ENCODE results near the gene TNFAIP2.

The TNFAIP2 gene

GRCh38 chr14:103094406-103095209, 28.7 kb upstream of the TNFAIP2 start, which contains the start of gene EXOC3L4:
Gene EXOC3L4, plus strand, starts transcription at chr14:103094725. Its CDS starts 5,495 bp downstream, at chr14:103100220.
- DNase-seq: no peak

DNA sequence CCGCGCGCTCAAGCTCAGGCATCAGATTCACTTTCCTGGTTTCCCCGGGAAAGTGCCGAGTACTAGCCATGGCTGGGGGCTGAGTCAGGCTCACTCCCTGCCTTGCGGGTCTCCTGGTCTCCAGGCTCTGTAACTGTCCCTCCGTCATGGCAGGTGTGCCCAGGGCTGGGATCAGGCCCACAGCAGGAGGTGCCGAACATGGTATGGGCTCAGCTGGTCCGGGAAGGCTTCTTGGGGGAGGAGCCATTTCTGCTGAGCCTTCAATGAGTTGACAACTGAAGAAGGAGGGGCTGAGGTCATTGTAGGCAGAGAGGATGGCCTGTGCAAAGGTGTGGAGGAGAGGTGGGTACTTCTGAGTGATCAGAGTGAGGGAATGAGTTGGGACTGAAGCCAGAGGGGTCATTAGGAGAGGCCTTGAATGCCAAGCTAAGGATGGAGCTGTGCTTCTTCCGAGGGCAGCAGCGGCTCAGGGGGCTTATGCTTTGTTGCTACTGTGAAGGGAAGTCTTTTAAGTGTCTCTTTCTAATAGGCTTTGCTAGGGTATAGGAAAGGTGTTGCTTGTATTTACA, 28.0 kb upstream of the TNFAIP2 start:
- no peak for DNase-seq

DNA sequence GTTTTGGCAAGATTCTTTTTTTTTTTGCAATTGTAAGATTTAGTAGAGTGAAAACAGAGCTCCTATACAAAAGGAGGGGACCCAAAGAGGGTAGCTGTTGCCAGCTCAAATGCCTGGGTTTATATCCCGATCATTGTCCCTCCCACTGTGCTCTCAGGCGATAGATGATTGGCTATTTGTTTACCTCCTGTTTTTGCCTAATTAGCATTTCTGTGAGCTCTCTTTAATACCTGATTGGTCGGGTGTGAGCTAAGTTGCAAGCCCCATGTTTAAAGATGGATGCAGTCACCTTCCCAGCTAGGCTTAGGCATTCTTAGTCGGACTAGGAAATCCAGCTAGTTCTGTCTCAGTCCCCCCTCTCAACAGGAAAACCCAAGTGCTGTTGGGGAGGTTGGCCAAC, 26.9 kb upstream of the TNFAIP2 start:
- DNase-seq: no peak

DNA sequence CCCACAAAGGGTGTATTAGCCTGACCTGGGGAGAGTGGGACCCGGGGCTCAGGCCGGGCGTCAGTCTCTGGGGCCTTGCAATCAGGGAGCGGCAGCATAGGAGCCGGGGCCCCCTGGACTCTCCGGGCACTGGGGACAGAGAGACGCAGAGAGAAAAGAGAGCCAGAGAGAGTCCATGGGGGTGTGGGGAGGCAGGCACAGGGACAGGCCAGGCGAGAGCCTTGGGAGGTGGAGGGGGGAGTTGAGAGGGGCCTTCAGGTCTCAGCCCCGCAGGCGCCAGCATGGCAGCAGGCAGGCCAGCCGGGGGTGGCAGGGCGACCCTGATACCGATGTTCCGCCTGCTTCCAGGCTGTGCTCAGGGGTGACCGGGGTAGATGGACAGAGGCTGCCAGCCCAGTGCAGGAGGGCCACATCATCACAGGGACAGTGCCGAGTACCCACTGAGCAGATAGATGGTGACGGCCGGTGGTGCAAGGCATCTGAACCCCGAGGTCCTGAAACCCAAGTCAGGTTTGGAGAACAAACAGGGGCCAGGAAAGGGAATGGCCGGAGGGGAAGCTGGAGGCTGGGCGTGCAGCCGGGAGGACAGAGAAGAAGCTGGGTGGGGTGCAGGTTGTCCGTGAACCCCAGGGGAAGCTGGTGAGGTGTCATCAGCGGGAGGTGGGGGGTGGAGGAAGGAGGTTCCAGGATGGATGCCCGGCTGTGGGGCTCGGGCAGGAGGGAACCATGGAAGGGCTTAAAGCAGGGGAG, 25.8 kb upstream of the TNFAIP2 start:
- DNase-seq: no peak

DNA sequence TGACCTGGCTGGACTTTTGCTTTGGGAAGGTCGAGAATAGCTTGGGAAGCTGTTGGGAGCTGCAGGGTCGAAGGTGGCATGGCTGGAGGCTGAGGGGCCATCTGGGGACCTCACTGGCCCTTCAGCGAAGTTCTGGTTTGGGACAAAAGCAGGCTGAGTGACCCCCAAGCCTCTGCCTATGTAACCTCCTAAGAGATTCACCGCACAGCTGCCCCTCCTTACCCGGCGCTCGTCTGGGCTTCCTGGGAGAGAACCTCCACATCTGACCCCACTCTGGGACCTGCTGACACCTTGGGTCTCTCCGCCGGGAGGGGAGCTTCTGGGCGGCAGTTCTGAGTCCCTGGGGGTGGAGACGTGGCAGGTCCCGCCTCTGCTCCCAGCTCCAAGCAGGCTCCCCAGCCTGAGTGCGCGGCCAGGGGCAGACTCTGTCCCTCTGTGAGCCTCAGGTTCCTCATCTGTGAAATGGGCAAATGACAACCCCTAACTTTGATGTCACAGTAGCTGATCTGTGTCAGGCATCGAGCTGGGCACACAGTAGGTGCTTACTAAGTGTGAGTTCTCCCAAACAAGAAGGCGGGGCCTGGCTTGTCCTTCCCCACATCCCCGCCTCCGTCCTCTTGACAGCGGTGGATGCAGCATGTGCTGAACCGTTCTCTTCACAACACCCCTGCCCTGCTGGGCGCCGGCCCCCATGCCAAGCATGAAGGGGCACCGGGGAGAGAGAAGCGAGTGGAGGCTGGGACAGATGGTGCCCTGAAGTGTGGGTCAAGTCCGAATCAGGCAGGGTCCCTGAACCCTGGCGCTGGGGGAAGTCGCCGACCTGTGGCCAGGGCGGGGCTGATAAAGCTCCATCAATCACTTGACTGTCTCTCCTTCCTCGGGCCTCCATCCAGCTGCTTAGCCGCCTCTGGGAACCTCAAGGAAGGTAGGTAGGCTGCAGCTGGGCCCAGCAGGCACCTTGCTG, 25.0 kb upstream of the TNFAIP2 start:
- DNase-seq: no peak

DNA sequence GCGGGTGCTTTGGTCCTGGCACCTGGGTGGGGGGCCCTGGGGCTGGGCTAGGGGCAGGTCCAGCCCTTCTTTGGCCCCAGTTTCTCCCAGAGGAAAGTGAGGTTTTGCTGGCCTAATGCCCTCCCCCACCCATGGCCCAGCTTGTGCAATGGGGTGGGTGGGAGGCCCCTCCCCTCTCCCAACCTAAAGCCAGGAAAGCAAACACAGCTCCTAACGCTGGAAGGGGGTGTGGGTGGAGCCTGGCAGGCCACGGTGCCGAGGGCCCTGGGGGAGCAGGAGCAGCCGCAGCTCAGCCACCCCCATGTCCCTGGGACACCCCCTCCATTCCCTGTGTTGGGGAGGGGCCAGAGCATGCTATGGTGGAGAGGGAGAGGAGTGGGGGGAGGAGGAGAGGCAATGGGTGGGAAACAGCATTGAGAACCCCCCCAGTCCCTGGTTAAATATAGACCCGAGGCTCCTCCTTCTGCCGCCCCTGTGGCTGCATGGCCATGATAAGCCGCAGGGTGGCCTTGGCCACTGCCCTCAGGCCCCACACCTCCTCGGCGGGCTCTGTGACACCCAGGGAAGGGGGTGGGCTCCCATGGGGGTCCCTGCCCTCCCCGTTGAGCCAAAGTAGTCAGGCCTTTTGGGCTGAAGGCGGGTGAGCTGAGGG, 24.1 kb upstream of the TNFAIP2 start:
- DNase-seq: no peak

GRCh38 chr14:103099733-103100280, 23.5 kb upstream of the TNFAIP2 start:
- no peak for DNase-seq

DNA sequence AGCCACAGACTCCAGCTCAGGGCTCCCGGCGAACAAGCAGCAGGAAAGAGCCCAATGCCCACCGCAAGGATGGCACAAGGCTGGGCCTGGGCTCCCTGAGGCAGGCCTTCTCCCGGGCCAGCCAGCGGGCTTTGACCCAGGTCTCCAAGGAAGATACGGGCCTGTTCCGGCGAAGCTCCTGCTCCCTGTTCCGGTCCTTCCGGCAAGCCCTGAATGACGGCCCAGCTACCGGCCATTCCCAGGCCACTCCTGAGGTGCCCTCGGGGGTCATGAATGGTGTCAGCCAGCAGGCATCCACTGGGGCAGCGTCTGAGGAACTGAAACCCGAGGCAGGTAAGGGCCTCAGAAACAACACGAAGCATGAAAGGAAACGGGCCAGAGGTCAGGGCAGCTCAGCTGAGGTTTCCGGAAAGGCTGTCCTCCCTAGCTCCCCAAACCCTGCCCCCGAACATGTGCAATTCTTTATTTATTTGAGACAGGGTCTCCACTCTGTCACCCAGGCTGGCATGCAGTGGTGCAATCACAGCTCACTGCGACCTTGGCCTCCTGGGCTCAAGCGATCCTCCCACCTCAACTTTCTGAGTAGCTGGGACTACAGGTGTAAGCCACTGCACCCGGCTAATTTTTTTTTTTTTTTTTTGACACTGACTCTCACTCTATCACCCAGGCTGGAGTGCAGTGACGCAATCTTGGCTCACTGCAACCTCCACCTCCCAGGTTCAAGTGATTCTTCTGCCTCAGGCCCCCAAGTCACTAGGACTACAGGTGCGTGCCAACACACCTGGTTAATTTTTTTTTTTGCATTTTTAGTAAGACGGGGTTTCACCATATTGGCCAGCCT, 22.8 kb upstream of the TNFAIP2 start:
- DNase-seq: no peak

- DNase-seq: no peak
Observed at GRCh38 chr14:103101257-103101962, 21.9 kb upstream of the TNFAIP2 start.

- DNase-seq: no peak
Observed at GRCh38 chr14:103101963-103102688, 21.1 kb upstream of the TNFAIP2 start.

- DNase-seq: no peak
Observed at GRCh38 chr14:103102689-103103260, 20.5 kb upstream of the TNFAIP2 start.

- no peak for DNase-seq
Observed at GRCh38 chr14:103103461-103104388, 19.5 kb upstream of the TNFAIP2 start.

GRCh38 chr14:103104389-103104653, 18.9 kb upstream of the TNFAIP2 start:
- no peak for DNase-seq

DNA sequence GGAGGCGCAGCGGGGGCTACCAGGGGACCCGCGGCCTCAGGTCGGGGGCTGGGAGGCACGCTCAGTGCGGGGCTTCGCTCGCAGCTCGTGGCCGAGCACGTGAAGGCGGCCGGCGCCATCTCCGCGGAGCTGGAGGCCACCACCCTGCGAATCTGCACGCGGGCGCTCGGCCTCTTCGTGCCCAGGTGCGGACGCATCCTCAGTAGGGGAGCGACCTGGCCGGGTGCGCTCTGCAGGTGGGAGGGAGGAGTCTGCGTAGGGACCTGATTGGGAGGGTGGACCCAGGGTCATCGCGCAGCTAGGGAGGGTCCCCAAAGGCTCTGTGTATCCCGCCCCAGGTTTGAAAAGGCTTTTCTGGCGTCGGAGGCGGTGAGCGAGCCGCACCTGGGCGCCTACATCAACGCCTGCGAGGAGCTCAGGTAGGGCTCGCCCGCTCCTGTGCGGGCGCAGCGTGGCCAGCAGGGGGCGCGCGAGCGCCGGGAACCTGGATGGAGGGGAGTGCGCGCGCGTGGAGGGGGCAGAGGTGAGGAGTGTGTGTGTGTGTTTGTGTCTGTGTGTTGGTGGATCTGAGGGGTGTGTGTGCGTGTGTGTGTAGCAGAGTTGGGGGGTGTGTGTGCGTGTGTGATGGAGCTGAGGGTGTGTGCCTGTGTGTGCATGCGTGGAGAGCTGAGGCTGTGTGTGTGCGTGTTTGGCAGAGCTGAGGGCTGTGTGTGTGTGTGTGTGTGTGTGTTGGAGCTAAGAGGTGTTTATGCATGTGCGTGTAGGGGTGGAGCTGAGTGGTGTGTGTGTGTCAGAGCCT, 18.4 kb upstream of the TNFAIP2 start:
- peak; percentile 81 for DNase-seq

- no peak for DNase-seq
Observed at GRCh38 chr14:103105580-103106150, 17.6 kb upstream of the TNFAIP2 start.

GRCh38 chr14:103107455-103107854, 15.8 kb upstream of the TNFAIP2 start:
- DNase-seq: no peak
